ENCODE data around the gene IGFL2. TPM values are rescaled to one million over a fixed set of nuclear protein-coding genes. Genes with fewer than 3 reads are reported as not detected.

Gene IGFL2
- total RNA-seq, 1 experiment from 2014 or later = not detected

GRCh38 chr19:46179076-46179759, 31.2 kb downstream of the IGFL2 start:
- intact Hi-C loops (cut with micrococcal nuclease) = no loop called here
- Histone ChIP-seq H3K79me2 (ENCODE audit: insufficient read depth, low read length) (no peaks in the 10 kb centered on the region), H3K4me2 (ENCODE audit: low read length) (no peak overlapping the region), H3K36me3 (ENCODE audit: control insufficient read depth in 1 of 2, insufficient read depth in 2 of 2, low read length in 2 of 2) (no peaks in the 10 kb centered on the region), H3K27ac (ENCODE audit: low read depth, low read length) (no peak overlapping the region), H4K20me1 (ENCODE audit: insufficient read depth) (no peaks in the 10 kb centered on the region), H3K9me2 (ENCODE audit: insufficient read depth) (no peaks in the 10 kb centered on the region), H3K27me3 (ENCODE audit: insufficient read depth, low read length) (0 out of 2 replicates have a peak, but pooled peaks cover 5% of the 10 kb centered on the region), H2AFZ (ENCODE audit: low read depth, low read length, poor library complexity, severe bottlenecking) (no peak overlapping the region), H3K9ac (ENCODE audit: low read length) (no peak overlapping the region), H3K9me3 (ENCODE audit: control insufficient read depth in 1 of 2, insufficient read depth in 1 of 2, low read depth in 1 of 2, low read length in 2 of 2) (no peaks in the 10 kb centered on the region), H3K4me1 (ENCODE audit: control insufficient read depth in 1 of 2, insufficient read depth in 2 of 2, low read length in 2 of 2) (peaks cover 0 to 16% of the 10 kb centered on the region in 2 experiments; a peak in 3 of 4 replicates), H3K4me3 (replicated peaks in 1 of 2; ENCODE audit: low read depth in 1 of 2, low read length in 2 of 2) (no peak overlapping the region)
- TF ChIP-seq EGR1 (IDR thresholded peaks at IDR 0.05; ENCODE audit: low read depth) (no peak), EZH2 (IDR thresholded peaks at IDR 0.05) (no peak), ZNF274 (IDR thresholded peaks at IDR 0.05; ENCODE audit: low read depth, low read length) (no peak), FOSL1 (IDR thresholded peaks at IDR 0.05; ENCODE audit: low read depth) (no peak), EZH2phosphoT487 (IDR thresholded peaks at IDR 0.05; ENCODE audit: borderline replicate concordance) (no peak)
- TF ChIP-seq, protein P1, sequence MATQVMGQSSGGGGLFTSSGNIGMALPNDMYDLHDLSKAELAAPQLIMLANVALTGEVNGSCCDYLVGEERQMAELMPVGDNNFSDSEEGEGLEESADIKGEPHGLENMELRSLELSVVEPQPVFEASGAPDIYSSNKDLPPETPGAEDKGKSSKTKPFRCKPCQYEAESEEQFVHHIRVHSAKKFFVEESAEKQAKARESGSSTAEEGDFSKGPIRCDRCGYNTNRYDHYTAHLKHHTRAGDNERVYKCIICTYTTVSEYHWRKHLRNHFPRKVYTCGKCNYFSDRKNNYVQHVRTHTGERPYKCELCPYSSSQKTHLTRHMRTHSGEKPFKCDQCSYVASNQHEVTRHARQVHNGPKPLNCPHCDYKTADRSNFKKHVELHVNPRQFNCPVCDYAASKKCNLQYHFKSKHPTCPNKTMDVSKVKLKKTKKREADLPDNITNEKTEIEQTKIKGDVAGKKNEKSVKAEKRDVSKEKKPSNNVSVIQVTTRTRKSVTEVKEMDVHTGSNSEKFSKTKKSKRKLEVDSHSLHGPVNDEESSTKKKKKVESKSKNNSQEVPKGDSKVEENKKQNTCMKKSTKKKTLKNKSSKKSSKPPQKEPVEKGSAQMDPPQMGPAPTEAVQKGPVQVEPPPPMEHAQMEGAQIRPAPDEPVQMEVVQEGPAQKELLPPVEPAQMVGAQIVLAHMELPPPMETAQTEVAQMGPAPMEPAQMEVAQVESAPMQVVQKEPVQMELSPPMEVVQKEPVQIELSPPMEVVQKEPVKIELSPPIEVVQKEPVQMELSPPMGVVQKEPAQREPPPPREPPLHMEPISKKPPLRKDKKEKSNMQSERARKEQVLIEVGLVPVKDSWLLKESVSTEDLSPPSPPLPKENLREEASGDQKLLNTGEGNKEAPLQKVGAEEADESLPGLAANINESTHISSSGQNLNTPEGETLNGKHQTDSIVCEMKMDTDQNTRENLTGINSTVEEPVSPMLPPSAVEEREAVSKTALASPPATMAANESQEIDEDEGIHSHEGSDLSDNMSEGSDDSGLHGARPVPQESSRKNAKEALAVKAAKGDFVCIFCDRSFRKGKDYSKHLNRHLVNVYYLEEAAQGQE (IDR thresholded peaks at IDR 0.05; ENCODE audit: low read depth) = no peak
- no TSS peak for BruUV-seq (replicated peaks)
- ATAC-seq = no peak
- ChIA-PET RAD21 (ENCODE audit: low non-redundant PET in 1 of 2, low total read pairs in 2 of 2, uncharacterized antibody in 2 of 2, unreplicated experiment in 2 of 2) (no interaction called here), POLR2A (no interaction called here), CTCF (interaction anchor here (1.5 kb wide), 1 partner anchor 101 kb away, joined by 3 read pairs; no protein-coding TSS in a partner anchor)
- no peak for DNase-seq (ENCODE audit: low read depth, low spot score)
